Measurements from ENCODE around the gene FRY. TPM values are rescaled to one million over a fixed set of nuclear protein-coding genes. Genes with fewer than 3 reads are reported as not detected.

FRY gene
- total RNA-seq, 1 donor from 2014 or later = 4.5 TPM

DNA sequence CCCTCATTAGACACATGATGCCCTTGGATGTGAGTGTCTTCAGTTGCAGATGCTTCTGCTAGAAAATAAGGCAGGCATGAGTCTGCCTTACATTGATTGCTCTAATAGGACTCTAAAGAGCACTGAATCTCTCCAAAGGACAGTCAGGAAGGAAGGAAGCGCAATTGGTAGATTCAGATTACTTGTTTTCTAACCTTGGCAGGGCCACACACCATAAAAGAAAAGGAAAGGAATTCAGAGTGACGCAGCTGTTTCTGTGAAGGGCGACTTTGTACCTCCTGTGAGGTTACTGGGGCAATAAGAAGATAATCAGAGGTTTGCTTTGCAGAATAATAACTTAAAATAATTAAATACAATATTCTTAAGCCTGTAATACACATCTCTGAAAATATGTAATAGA is 48.0 kb downstream of the FRY start:
- TF ChIP-seq, protein P1, sequence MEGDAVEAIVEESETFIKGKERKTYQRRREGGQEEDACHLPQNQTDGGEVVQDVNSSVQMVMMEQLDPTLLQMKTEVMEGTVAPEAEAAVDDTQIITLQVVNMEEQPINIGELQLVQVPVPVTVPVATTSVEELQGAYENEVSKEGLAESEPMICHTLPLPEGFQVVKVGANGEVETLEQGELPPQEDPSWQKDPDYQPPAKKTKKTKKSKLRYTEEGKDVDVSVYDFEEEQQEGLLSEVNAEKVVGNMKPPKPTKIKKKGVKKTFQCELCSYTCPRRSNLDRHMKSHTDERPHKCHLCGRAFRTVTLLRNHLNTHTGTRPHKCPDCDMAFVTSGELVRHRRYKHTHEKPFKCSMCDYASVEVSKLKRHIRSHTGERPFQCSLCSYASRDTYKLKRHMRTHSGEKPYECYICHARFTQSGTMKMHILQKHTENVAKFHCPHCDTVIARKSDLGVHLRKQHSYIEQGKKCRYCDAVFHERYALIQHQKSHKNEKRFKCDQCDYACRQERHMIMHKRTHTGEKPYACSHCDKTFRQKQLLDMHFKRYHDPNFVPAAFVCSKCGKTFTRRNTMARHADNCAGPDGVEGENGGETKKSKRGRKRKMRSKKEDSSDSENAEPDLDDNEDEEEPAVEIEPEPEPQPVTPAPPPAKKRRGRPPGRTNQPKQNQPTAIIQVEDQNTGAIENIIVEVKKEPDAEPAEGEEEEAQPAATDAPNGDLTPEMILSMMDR (IDR thresholded peaks at IDR 0.05; ENCODE audit: unreplicated experiment) = no peak
- peaks cover 6% of the 10 kb centered on the region for H3K4me1 Mint-ChIP-seq (ENCODE audit: unreplicated experiment)
- H3K36me3 Mint-ChIP-seq (ENCODE audit: low read depth, unreplicated experiment) = no peaks in the 10 kb centered on the region
- no peaks in the 10 kb centered on the region for H3K9me3 Mint-ChIP-seq (ENCODE audit: unreplicated experiment)
- H3K27ac Mint-ChIP-seq (ENCODE audit: unreplicated experiment) = no peak overlapping the region
- no peak overlapping the region for H3K4me3 Mint-ChIP-seq (ENCODE audit: unreplicated experiment)
- no peak for DNase-seq (ENCODE audit: low spot score)
- no peaks in the 10 kb centered on the region for H3K27me3 Mint-ChIP-seq (ENCODE audit: unreplicated experiment)

DNA sequence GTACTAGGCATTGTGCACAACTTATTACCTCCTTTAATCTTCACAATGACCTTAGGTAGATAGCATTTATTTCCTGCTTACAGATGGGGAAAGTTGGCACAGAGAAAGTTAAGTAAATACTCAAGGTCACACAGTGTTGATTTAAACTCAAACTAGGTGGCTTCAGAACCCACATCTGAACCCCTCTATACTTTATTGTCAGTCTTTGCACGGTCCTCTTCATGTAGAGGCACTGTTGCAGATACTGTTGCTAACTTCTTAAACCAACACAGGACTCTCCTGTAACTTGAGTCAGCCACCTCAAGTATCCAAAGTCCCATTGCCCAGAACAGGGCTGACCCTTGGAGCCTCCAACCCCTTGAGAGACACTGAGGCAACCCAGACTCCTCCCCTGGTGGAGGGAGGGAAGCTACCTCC is 48.8 kb downstream of the FRY start:
- H3K27ac Mint-ChIP-seq (ENCODE audit: unreplicated experiment) = no peak overlapping the region

DNA sequence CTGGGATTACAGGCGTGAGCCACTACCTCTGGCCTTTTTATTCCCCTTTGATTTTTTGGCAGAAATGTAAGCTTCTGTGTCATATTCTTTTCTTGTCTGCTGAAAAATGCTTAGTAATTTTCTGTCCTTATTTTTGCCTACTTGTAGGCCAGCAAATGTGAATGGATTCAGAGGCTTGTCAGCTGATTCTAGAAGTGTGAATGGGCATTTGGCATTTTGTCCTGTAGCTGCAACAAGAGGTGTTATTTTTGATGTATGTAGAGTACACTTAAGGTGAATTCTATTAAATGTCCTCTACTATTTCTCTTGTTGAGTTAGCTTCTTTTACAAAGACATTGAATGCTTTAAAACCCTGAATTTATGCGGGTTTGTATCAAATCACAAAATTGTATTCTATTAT is 50.0 kb downstream of the FRY start:
- H3K9me3 Mint-ChIP-seq (ENCODE audit: unreplicated experiment) = no peaks in the 10 kb centered on the region
- no peaks in the 10 kb centered on the region for H3K27me3 Mint-ChIP-seq (ENCODE audit: unreplicated experiment)
- TF ChIP-seq, protein P1 (IDR thresholded peaks at IDR 0.05; ENCODE audit: unreplicated experiment) = no peak
- no peaks in the 10 kb centered on the region for H3K36me3 Mint-ChIP-seq (ENCODE audit: low read depth, unreplicated experiment)
- no peak overlapping the region for H3K4me3 Mint-ChIP-seq (ENCODE audit: unreplicated experiment)
- DNase-seq (ENCODE audit: low spot score) = no peak
- H3K4me1 Mint-ChIP-seq (ENCODE audit: unreplicated experiment) = peaks cover 6% of the 10 kb centered on the region
- no peak overlapping the region for H3K27ac Mint-ChIP-seq (ENCODE audit: unreplicated experiment)

More for the DNA sequence above, 48.8 kb downstream of the FRY start:
- H3K36me3 Mint-ChIP-seq (ENCODE audit: low read depth, unreplicated experiment) = no peaks in the 10 kb centered on the region
- H3K4me1 Mint-ChIP-seq (ENCODE audit: unreplicated experiment) = peaks cover 6% of the 10 kb centered on the region
- no peak for DNase-seq (ENCODE audit: low spot score)
- no peaks in the 10 kb centered on the region for H3K9me3 Mint-ChIP-seq (ENCODE audit: unreplicated experiment)
- no peak overlapping the region for H3K4me3 Mint-ChIP-seq (ENCODE audit: unreplicated experiment)
- no peaks in the 10 kb centered on the region for H3K27me3 Mint-ChIP-seq (ENCODE audit: unreplicated experiment)
- TF ChIP-seq, protein P1 (IDR thresholded peaks at IDR 0.05; ENCODE audit: unreplicated experiment) = no peak

DNA sequence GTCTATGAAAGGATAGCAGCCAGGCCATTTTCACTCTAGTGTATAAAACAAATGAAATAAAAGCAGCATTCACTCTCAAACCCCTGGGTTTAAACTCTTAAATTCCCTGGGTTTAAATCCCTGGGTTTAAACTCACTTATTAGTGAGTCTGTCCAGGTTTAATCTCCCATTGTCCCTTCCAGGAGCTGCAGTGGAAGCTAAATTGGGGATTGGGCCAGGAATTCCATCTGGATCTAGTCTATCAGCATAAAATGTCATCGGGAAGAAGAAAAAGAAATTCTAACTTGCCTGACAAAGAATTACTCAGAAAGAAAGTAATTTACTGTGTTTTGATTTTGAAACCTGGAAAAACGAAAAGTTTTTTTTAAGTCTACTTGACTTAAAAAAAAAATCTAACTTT is 54.8 kb downstream of the FRY start:
- TF ChIP-seq, protein P1 (IDR thresholded peaks at IDR 0.05; ENCODE audit: unreplicated experiment) = no peak
- H3K27ac Mint-ChIP-seq (ENCODE audit: unreplicated experiment) = no peak overlapping the region
- no peaks in the 10 kb centered on the region for H3K27me3 Mint-ChIP-seq (ENCODE audit: unreplicated experiment)
- no peak for DNase-seq (ENCODE audit: low spot score)
- no peaks in the 10 kb centered on the region for H3K36me3 Mint-ChIP-seq (ENCODE audit: low read depth, unreplicated experiment)
- H3K4me3 Mint-ChIP-seq (ENCODE audit: unreplicated experiment) = no peak overlapping the region
- H3K4me1 Mint-ChIP-seq (ENCODE audit: unreplicated experiment) = no peaks in the 10 kb centered on the region
- H3K9me3 Mint-ChIP-seq (ENCODE audit: unreplicated experiment) = no peaks in the 10 kb centered on the region

DNA sequence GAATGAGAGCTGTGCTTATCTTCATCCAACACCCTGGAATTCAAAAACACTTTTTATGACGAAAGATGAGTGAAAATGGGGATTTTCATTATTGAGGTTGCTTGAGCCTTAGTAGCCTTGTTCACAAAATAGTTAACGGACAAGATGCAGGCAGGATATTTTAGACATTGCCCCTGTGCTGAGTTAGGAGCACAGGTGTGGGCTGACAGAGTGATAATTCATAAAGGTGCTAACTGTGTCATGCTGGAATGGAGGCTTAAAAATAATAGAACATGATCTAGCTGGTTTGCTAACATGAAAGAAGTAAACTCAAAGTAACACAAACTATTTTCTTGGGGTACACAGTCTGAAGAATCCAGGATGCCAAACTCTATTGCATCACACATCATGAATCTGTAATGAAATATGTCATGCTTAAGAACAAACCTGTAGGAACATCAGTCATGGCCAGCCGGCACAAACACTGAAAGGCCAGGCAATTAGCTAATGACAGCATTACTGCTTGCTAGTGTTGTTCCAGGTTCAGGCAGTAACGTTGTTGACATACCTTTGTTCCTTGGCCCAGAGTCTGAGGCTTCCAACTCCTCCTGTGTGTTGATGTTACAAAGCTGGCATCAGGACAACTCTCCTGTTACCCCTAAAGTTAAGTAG is 55.3 kb downstream of the FRY start:
- Mint-ChIP-seq H3K36me3 (ENCODE audit: low read depth, unreplicated experiment) (no peaks in the 10 kb centered on the region), H3K4me3 (ENCODE audit: unreplicated experiment) (no peak overlapping the region), H3K27ac (ENCODE audit: unreplicated experiment) (no peak overlapping the region), H3K4me1 (ENCODE audit: unreplicated experiment) (no peaks in the 10 kb centered on the region), H3K9me3 (ENCODE audit: unreplicated experiment) (no peaks in the 10 kb centered on the region), H3K27me3 (ENCODE audit: unreplicated experiment) (no peaks in the 10 kb centered on the region)
- no peak for DNase-seq (ENCODE audit: low spot score)
- TF ChIP-seq, protein P1 (IDR thresholded peaks at IDR 0.05; ENCODE audit: unreplicated experiment) = no peak
